Activated B cell treated with CpG ODN at 0.5 μM for 24 hours (primary cell): ENCODE data around the gene MPL. TPM values are rescaled to one million over a fixed set of nuclear protein-coding genes. Genes with fewer than 3 reads are reported as not detected.

ENCODE experiments used
- ATAC-seq: fragments of 200-7000 bp; cut with Tn5 transposase; one replicate; pipeline ENCODE4 v1.10.0; 2021; ENCODE audit warnings: low read depth, mild to moderate bottlenecking, moderate library complexity
- CTCF ChIA-PET: fragments of 350-600 bp; sonication (Branson Sonifier 250); formaldehyde crosslinking; loops from one replicate; lab custom pipeline; 2021; ENCODE audit warnings: antibody characterized with exemption; lab: Charles Lee
- POLR2A ChIA-PET: fragments of 350-600 bp; sonication (Branson Sonifier 250); formaldehyde crosslinking; loops from one replicate; lab custom pipeline; 2021; ENCODE audit warnings: antibody characterized with exemption; lab: Charles Lee
- DNase-seq: peaks from one replicate; pipeline ENCODE4 v3.0.0; 2022
- H3K27ac Mint-ChIP-seq: one replicate; pipeline ENCODE4 v1.8.0; 2020; ENCODE audit warnings: mixed read lengths
- H3K27me3 Mint-ChIP-seq: one replicate; pipeline ENCODE4 v1.8.0; 2021; ENCODE audit warnings: mixed read lengths
- H3K36me3 Mint-ChIP-seq: one replicate; pipeline ENCODE4 v1.8.0; 2021; ENCODE audit warnings: low read depth, mixed read lengths
- H3K4me1 Mint-ChIP-seq: one replicate; pipeline ENCODE4 v1.8.0; 2021; ENCODE audit warnings: mixed read lengths
- H3K4me3 Mint-ChIP-seq: one replicate; pipeline ENCODE4 v1.8.0; 2020; ENCODE audit warnings: mild to moderate bottlenecking, mixed read lengths
- H3K9me3 Mint-ChIP-seq: one replicate; pipeline ENCODE4 v1.8.0; 2020; ENCODE audit warnings: mixed read lengths
- intact Hi-C: fragments of 100-400 bp; cut with micrococcal nuclease; formaldehyde crosslinking; loops from one replicate; pipeline ENCODE4 v1.15.1; 2024
- total RNA-seq: library from RNA; stranded (reverse); gene quantifications from 2 replicates; pipeline ENCODE4 v1.2.3, GENCODE V29; 2022
- TF ChIP-seq, protein P1 (sequence below): fragments of 200-600 bp; IDR thresholded peaks from one replicate; pipeline ENCODE4 v1.8.0; 2022; ENCODE audit warnings: antibody characterized with exemption, mild to moderate bottlenecking

The MPL gene
- total RNA-seq, 1 donor from 2014 or later, result not detected

DNA sequence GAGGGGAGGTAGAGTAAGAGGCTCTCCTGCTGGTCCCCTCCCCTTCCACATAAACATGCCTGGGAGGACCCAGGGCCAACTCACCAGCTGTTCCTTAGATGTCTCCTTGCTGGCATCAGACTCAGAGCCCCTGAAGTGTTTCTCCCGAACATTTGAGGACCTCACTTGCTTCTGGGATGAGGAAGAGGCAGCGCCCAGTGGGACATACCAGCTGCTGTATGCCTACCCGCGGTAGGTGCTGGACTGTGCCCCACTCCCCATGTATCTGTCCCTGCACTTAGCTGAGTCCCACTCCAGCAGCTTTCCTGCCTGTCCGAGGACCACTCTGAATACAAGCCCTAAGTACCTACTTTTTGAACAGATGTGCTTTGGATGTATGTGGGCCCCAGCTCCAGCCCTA, 383 bp downstream of the MPL start:
- no peaks in the 10 kb centered on the region for H3K36me3 Mint-ChIP-seq
- CTCF ChIA-PET, result no interaction called here
- H3K27me3 Mint-ChIP-seq, result peaks cover 3% of the 10 kb centered on the region
- intact Hi-C loops, result no loop called here
- TF ChIP-seq, protein P1, sequence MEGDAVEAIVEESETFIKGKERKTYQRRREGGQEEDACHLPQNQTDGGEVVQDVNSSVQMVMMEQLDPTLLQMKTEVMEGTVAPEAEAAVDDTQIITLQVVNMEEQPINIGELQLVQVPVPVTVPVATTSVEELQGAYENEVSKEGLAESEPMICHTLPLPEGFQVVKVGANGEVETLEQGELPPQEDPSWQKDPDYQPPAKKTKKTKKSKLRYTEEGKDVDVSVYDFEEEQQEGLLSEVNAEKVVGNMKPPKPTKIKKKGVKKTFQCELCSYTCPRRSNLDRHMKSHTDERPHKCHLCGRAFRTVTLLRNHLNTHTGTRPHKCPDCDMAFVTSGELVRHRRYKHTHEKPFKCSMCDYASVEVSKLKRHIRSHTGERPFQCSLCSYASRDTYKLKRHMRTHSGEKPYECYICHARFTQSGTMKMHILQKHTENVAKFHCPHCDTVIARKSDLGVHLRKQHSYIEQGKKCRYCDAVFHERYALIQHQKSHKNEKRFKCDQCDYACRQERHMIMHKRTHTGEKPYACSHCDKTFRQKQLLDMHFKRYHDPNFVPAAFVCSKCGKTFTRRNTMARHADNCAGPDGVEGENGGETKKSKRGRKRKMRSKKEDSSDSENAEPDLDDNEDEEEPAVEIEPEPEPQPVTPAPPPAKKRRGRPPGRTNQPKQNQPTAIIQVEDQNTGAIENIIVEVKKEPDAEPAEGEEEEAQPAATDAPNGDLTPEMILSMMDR, result no peak
- no peak overlapping the region for H3K4me3 Mint-ChIP-seq
- H3K9me3 Mint-ChIP-seq, result no peaks in the 10 kb centered on the region
- POLR2A ChIA-PET, result no interaction called here
- ATAC-seq (no peak), DNase-seq (no peak)
- H3K4me1 Mint-ChIP-seq, result no peaks in the 10 kb centered on the region
- H3K27ac Mint-ChIP-seq, result no peak overlapping the region

DNA sequence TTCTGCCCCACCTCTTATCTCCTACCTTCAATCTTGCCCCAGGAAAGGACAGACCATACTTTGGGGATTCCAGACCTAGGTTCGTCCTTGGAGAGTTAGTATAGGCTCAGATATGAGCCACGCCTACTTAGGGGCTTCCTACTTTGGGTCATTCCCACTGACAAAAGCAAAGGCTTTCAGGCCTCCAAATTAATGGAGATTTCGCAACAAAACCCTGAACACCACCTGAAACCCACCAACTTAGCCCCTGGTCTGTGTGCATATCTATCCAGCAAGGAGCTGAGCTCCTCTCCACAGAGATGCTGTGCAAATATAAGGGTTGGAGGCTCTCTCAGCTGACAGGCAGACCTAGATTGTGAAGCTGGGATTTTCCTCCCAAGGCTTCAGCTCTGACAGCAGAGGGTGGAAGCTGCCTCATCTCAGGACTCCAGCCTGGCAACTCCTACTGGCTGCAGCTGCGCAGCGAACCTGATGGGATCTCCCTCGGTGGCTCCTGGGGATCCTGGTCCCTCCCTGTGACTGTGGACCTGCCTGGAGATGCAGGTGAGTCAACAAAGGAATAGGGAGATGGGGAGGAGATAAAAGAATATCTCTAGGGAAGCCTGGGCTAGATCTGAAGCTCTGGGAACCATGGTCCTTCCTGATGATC, 2.1 kb downstream of the MPL start:
- ChIA-PET POLR2A (interaction anchor here (0.6 to 0.8 kb wide), 3 partner anchors 28 to 157 kb away, joined by 3 to 4 read pairs (median 3); partner anchors contain the start of gene ELOVL1), CTCF (no interaction called here)
- Mint-ChIP-seq H3K4me3 (no peak overlapping the region), H3K4me1 (no peaks in the 10 kb centered on the region), H3K9me3 (no peaks in the 10 kb centered on the region), H3K27ac (no peak overlapping the region), H3K36me3 (no peaks in the 10 kb centered on the region), H3K27me3 (peaks cover 3% of the 10 kb centered on the region)
- DNase-seq, result no peak
- ATAC-seq, result no peak
- intact Hi-C loops, result no loop called here
- TF ChIP-seq, protein P1, result no peak

DNA sequence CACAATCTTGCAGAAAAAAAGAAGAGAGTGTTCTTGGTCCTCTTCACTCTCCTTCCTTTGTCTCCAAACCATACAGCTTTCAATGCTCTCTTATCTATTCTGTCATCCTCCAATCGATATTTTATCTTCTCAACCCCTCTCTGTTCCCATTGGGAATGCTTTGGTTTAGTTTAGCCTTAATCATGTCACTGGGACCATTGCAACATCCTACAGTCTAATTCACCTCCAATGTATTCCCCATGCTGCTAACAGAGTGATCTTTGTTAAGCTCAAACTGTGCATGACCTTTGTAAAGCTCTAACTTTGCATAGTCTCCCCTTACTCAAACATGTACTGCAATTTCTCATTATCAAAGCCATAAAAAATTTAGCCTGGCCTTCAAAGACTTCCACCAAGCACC, 2.9 kb downstream of the MPL start:
- POLR2A ChIA-PET, result interaction anchor here (0.8 to 0.9 kb wide), 2 partner anchors 27 to 29 kb away, joined by 3 read pairs; partner anchors contain the start of gene ELOVL1
- intact Hi-C loops, result no loop called here
- ATAC-seq (no peak), DNase-seq (no peak)
- Mint-ChIP-seq H3K27ac (no peak overlapping the region), H3K9me3 (no peaks in the 10 kb centered on the region), H3K27me3 (peaks cover 3% of the 10 kb centered on the region), H3K36me3 (no peaks in the 10 kb centered on the region), H3K4me3 (no peak overlapping the region), H3K4me1 (no peaks in the 10 kb centered on the region)
- TF ChIP-seq, protein P1, result no peak
- CTCF ChIA-PET, result no interaction called here

DNA sequence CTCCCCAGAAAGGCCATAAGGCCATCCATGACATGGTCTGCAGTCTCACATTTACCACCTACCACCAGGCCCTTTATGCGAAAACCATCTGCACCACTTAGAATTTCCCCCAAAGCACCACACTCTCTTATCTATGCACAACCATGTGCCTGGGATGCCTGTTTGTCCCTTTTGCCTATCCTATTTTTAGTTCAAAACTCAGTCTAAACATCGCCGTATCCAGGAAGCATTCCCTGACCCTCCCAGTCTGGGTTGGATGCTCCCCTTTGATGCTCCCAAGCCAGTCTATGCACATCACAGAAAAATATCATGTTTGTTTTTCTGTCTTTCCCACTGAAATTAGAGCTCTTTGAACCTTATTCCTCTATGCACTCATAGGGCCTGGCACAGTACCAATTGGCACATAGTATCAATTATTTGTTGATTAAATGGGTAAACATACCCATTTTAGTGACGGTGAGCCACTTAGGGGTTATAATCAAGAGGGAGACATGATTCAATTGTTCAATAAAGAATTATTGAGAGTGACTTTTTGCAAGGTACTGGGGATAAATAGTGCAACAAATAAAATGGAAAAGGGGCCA, 6.7 kb downstream of the MPL start:
- H3K27ac Mint-ChIP-seq, result no peak overlapping the region
- no peak overlapping the region for H3K4me3 Mint-ChIP-seq
- TF ChIP-seq, protein P1, result no peak
- intact Hi-C loops, result no loop called here
- no peaks in the 10 kb centered on the region for H3K27me3 Mint-ChIP-seq
- no peak for ATAC-seq
- peaks cover 2% of the 10 kb centered on the region for H3K4me1 Mint-ChIP-seq
- ChIA-PET POLR2A (no interaction called here), CTCF (no interaction called here)
- no peak for DNase-seq
- H3K36me3 Mint-ChIP-seq, result no peaks in the 10 kb centered on the region
- H3K9me3 Mint-ChIP-seq, result no peaks in the 10 kb centered on the region

DNA sequence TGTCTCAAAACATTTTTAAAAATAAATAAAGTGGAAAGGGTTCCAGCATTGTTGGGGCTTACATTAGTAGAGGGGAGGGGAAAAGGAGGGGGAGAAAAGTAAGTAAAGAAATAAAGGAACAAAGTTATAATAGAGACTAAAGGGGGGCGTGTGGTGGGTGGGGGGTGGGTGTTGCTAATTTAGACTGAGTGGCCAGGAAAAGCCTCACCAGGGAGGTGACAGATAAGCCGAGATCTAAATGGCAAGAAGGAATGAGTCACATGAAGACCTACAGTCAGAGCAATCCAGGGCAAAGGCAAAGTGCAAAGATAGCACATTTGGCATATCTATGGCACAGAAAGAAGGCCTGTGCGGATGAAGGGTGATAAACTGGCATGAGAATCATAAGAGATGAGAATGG, 7.5 kb downstream of the MPL start:
- ATAC-seq (no peak), DNase-seq (no peak)
- intact Hi-C loops, result loop anchor here (5.0 kb wide), 1 partner anchor 1457 kb away; the partner anchor contains the start of gene PLK3
- POLR2A ChIA-PET, result no interaction called here
- TF ChIP-seq, protein P1, result no peak
- CTCF ChIA-PET, result no interaction called here
- Mint-ChIP-seq H3K27ac (no peak overlapping the region), H3K4me3 (no peak overlapping the region), H3K27me3 (no peaks in the 10 kb centered on the region), H3K4me1 (peaks cover 10% of the 10 kb centered on the region), H3K9me3 (no peaks in the 10 kb centered on the region), H3K36me3 (no peaks in the 10 kb centered on the region)
